Gastroesophageal sphincter (tissue), 4 donors: ENCODE results near the gene LRRC4. TPM values are rescaled to one million over a fixed set of nuclear protein-coding genes. Genes with fewer than 3 reads are reported as not detected.

Experiments used
- ATAC-seq: fragments of 150-250 bp; one replicate; pipeline ENCODE4 v1.9.1; 2016; ENCODE audit warnings: mild to moderate bottlenecking, moderate library complexity
- H3K27ac ChIP-seq, 4 donors: fragments of 200-600 bp; sonication (generic) in 3 of 4; 1 replicate in 3 of 4; 2 replicates in 1 of 4; pipeline ENCODE4 v1.5.1; 2016 to 2019
- H3K27me3 ChIP-seq: fragments of 200-600 bp; sonication (generic); one replicate; pipeline ENCODE4 v1.5.1; 2019
- H3K36me3 ChIP-seq, 2 donors: fragments of 200-600 bp; sonication (generic); one replicate each; pipeline ENCODE4 v1.5.1; 2019; ENCODE audit warnings: control low read depth in 1 of 2
- H3K4me1 ChIP-seq, 3 donors: fragments of 200-600 bp; sonication (generic); 1 replicate in 2 of 3; 2 replicates in 1 of 3; pipeline ENCODE4 v1.5.1; 2016 to 2019; ENCODE audit warnings: control low read depth in 2 of 3
- H3K4me3 ChIP-seq, 2 donors: fragments of 200-600 bp; sonication (generic); one replicate each; pipeline ENCODE4 v1.5.1; 2019; ENCODE audit warnings: mild to moderate bottlenecking in 1 of 2, moderate library complexity in 1 of 2
- H3K9me3 ChIP-seq, 3 donors: fragments of 200-600 bp; sonication (generic); one replicate each; pipeline ENCODE4 v1.5.1; 2017 to 2019; ENCODE audit warnings: control low read depth in 2 of 3
- CTCF ChIP-seq, 4 experiments: fragments of 200-600 bp in 2 of 4; fragments of 450-650 bp in 2 of 4; sonication (generic) in 1 of 4; IDR thresholded peaks; one replicate each; pipeline ENCODE4 v1.5.1; 2017 to 2019; ENCODE audit warnings: antibody characterized with exemption in 4 of 4, mild to moderate bottlenecking in 2 of 4, moderate library complexity in 2 of 4
- EP300 ChIP-seq: sonication (generic); formaldehyde crosslinking; IDR thresholded peaks from one replicate; pipeline ENCODE4 v1.6.1; 2017; ENCODE audit warnings: antibody characterized with exemption, mild to moderate bottlenecking
- POLR2A ChIP-seq, 2 donors: fragments of 450-650 bp; IDR thresholded peaks; one replicate each; pipeline ENCODE4 v1.6.1; 2017; ENCODE audit warnings: antibody characterized with exemption in 2 of 2, mild to moderate bottlenecking in 2 of 2, moderate library complexity in 1 of 2
- POLR2AphosphoS5 ChIP-seq: sonication (generic); formaldehyde crosslinking; IDR thresholded peaks from one replicate; pipeline ENCODE4 v1.6.1; 2017; ENCODE audit warnings: antibody characterized with exemption
- WGBS, 2 donors: methylation state at CpG; one replicate each; pipeline ENCODE4 v1.1.5; 2018; ENCODE audit warnings: low coverage in 1 of 2; 5-methylcytosine and 5-hydroxymethylcytosine counted together
- total RNA-seq, 4 donors: library from RNA; depleted of rRNA; stranded (reverse); fragments of >200 nt; gene quantifications; one replicate each; pipeline ENCODE4 v1.1.0, GENCODE V29; 2016

LRRC4 gene
- 1 to 10 TPM in 1 of 4 donors, under 1 TPM in 2, not detected in 1; 0.39 to 1.9 (median 0.82) TPM for total RNA-seq

- no peaks in the 10 kb centered on the region for H3K9me3 ChIP-seq
- ATAC-seq, result peak; percentile 54
- H3K4me1 ChIP-seq, result peaks cover 0 to 35% (median 8%) of the 10 kb centered on the region in 3 donors
- H3K27me3 ChIP-seq, result peaks cover 27% of the 10 kb centered on the region
- peak within 1 kb of the TSS in 3 of 4 donors; percentile 24 to 59 (median 24) for H3K27ac ChIP-seq
- 10% methylated on average over 23 of the region's 87 CpGs; no CpG with 5 or more reads in 1 of the 2 donors for WGBS, 2 donors
- peaks cover 0 to 11% of the 10 kb centered on the region in 2 donors for H3K36me3 ChIP-seq
- peak within 1 kb of the TSS; percentile 39 to 62 for H3K4me3 ChIP-seq
- peak in 2 of 4 experiments; percentile 11 to 39 for TF ChIP-seq CTCF (IDR thresholded peaks at IDR 0.05)
- no peak for TF ChIP-seq POLR2A (IDR thresholded peaks at IDR 0.05)
These were observed at the start of gene LRRC4 for GRCh38 chr7:128030654-128031611. TSS of gene LRRC4 (minus strand) at chr7:128031437. CDS start at chr7:128030640, 797 bp downstream.

GRCh38 chr7:128080169-128080568 is 48.9 kb upstream of the LRRC4 start:
- no peak for TF ChIP-seq POLR2A (IDR thresholded peaks at IDR 0.05)
- no peak for TF ChIP-seq POLR2AphosphoS5
- no peak for TF ChIP-seq EP300
- TF ChIP-seq CTCF (IDR thresholded peaks at IDR 0.05), result no peak
- Histone ChIP-seq H3K36me3 (peaks cover 0 to 89% of the 10 kb centered on the region in 2 donors), H3K27ac (no peak overlapping the region), H3K9me3 (no peaks in the 10 kb centered on the region), H3K27me3 (no peaks in the 10 kb centered on the region), H3K4me1 (peaks cover 0 to 14% (median 5%) of the 10 kb centered on the region in 3 donors), H3K4me3 (no peak overlapping the region)
- 89 to 94% methylated on average over 6 to 7 of the region's 7 CpGs for WGBS, 2 donors
- ATAC-seq, result no peak

GRCh38 chr7:128078309-128078708 is 47.1 kb upstream of the LRRC4 start:
- 100% methylated on average over 2 of the region's 3 CpGs; no CpG with 5 or more reads in 1 of the 2 donors for WGBS, 2 donors
- H3K36me3 ChIP-seq, result peaks cover 0 to 87% of the 10 kb centered on the region in 2 donors
- TF ChIP-seq POLR2AphosphoS5 (no peak), EP300 (no peak), POLR2A (IDR thresholded peaks at IDR 0.05) (no peak), CTCF (IDR thresholded peaks at IDR 0.05) (no peak)
- H3K27me3 ChIP-seq, result no peaks in the 10 kb centered on the region
- ATAC-seq, result no peak
- H3K27ac ChIP-seq, result no peak overlapping the region
- peaks cover 0 to 14% (median 5%) of the 10 kb centered on the region in 3 donors for H3K4me1 ChIP-seq
- no peaks in the 10 kb centered on the region for H3K9me3 ChIP-seq
- no peak overlapping the region for H3K4me3 ChIP-seq

GRCh38 chr7:128076796-128077271 is 45.6 kb upstream of the LRRC4 start:
- Histone ChIP-seq H3K4me1 (peaks cover 0 to 14% (median 5%) of the 10 kb centered on the region in 3 donors), H3K27me3 (no peaks in the 10 kb centered on the region), H3K27ac (no peak overlapping the region), H3K36me3 (peaks cover 0 to 72% of the 10 kb centered on the region in 2 donors), H3K9me3 (no peaks in the 10 kb centered on the region), H3K4me3 (no peak overlapping the region)
- 42% methylated on average over 2 of the region's 7 CpGs; no CpG with 5 or more reads in 1 of the 2 donors for WGBS, 2 donors
- no peak for ATAC-seq
- no peak for TF ChIP-seq EP300
- TF ChIP-seq CTCF (IDR thresholded peaks at IDR 0.05), result no peak
- no peak for TF ChIP-seq POLR2A (IDR thresholded peaks at IDR 0.05)
- TF ChIP-seq POLR2AphosphoS5, result no peak
